Thyroid gland (tissue), 4 donors: ENCODE data around the gene SPATA31D1. TPM values are rescaled to one million over a fixed set of nuclear protein-coding genes. Genes with fewer than 3 reads are reported as not detected.

Source experiments
- DNase-seq, 2 donors: peaks; one replicate each; pipeline ENCODE4 v3.0.0-alpha.2; 2019
- H3K27ac ChIP-seq, 3 donors: fragments of 200-600 bp; sonication (generic); 1 replicate in 2 of 3; 2 replicates in 1 of 3; pipeline ENCODE4 v1.5.1; 2016 to 2019; ENCODE audit warnings: mild to moderate bottlenecking in 1 of 3, moderate library complexity in 1 of 3
- H3K27me3 ChIP-seq: fragments of 200-600 bp; sonication (generic); one replicate; pipeline ENCODE4 v1.5.1; 2019
- H3K36me3 ChIP-seq, 2 donors: fragments of 200-600 bp; sonication (generic); one replicate each; pipeline ENCODE4 v1.5.1; 2016 to 2019
- H3K4me1 ChIP-seq, 2 donors: fragments of 200-600 bp; sonication (generic); one replicate each; pipeline ENCODE4 v1.5.1; 2017 to 2019
- H3K4me3 ChIP-seq, 3 donors: fragments of 200-600 bp; sonication (generic); replicated peaks in 1 of 3; 1 replicate in 2 of 3; 2 replicates in 1 of 3; pipeline ENCODE4 v1.5.1; 2016; ENCODE audit warnings: mild to moderate bottlenecking in 1 of 3
- H3K9me3 ChIP-seq: fragments of 200-600 bp; sonication (generic); one replicate; pipeline ENCODE4 v1.5.1; 2017
- POLR2A ChIP-seq, 2 donors: fragments of 450-650 bp; IDR thresholded peaks; one replicate each; pipeline ENCODE4 v1.6.1; 2017; ENCODE audit warnings: antibody characterized with exemption in 2 of 2, mild to moderate bottlenecking in 2 of 2, moderate library complexity in 1 of 2
- WGBS, 2 donors: methylation state at CpG; one replicate each; pipeline ENCODE4 v1.1.5; 2017; 5-methylcytosine and 5-hydroxymethylcytosine counted together
- intact Hi-C: fragments of 100-400 bp; cut with DNase I; formaldehyde crosslinking; loops from one replicate; pipeline ENCODE4 v1.15.1; 2023
- total RNA-seq, 4 donors: library from RNA; depleted of rRNA; stranded (reverse); fragments of >200 nt; gene quantifications; one replicate each; pipeline ENCODE4 v1.2.3, GENCODE V29; 2016
- TF ChIP-seq, protein P1 (sequence below), 6 experiments: fragments of 200-600 bp in 3 of 6; fragments of 450-650 bp in 3 of 6; sonication (generic) in 3 of 6; IDR thresholded peaks; one replicate each; pipeline ENCODE4 v1.5.1; 2016 to 2019; ENCODE audit warnings: antibody characterized with exemption in 6 of 6, mild to moderate bottlenecking in 2 of 6, inconsistent platforms in 1 of 6, moderate library complexity in 1 of 6

The SPATA31D1 gene
- total RNA-seq, 4 donors from 2014 or later = not detected

DNA sequence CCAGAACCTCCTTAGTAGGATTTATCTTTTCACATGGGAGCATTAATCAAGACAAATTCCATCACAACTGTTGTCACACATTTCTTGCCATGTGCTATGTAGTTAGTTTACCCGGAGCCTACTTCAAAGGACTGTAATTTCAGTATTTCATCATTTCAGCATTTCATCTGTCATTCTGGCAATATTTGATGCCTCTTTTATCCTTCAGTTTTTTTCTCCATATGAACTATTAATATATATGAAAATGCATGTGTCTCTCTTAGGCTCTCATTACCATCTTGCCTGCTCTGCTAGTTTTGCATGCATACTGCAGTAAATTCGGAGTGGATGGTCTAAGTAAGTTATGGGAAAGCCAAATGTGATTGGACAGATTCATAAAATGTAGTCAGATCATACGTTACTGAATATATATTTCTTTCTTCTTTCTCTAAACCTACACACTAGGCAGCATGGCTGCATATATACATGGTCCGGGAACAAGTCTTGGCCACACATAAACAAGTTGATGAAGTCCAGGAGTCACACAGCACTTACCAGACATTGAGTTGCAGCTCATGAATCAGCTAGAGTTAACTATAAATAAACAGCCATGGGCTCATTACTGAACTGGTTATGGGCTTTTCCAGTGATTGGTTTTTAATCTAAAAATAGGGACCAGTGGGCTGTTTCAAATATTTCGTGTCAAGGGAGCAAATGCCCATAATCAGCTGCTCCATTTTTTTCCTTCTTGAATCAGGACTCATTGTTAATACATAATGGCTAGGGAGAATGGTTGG lies 46.6 kb downstream of the SPATA31D1 start:
- no peaks in the 10 kb centered on the region for H3K27me3 ChIP-seq
- intact Hi-C loops = no loop called here
- H3K9me3 ChIP-seq = no peaks in the 10 kb centered on the region
- no peaks in the 10 kb centered on the region for H3K4me1 ChIP-seq
- no peak for TF ChIP-seq POLR2A (IDR thresholded peaks at IDR 0.05)
- TF ChIP-seq, protein P1, sequence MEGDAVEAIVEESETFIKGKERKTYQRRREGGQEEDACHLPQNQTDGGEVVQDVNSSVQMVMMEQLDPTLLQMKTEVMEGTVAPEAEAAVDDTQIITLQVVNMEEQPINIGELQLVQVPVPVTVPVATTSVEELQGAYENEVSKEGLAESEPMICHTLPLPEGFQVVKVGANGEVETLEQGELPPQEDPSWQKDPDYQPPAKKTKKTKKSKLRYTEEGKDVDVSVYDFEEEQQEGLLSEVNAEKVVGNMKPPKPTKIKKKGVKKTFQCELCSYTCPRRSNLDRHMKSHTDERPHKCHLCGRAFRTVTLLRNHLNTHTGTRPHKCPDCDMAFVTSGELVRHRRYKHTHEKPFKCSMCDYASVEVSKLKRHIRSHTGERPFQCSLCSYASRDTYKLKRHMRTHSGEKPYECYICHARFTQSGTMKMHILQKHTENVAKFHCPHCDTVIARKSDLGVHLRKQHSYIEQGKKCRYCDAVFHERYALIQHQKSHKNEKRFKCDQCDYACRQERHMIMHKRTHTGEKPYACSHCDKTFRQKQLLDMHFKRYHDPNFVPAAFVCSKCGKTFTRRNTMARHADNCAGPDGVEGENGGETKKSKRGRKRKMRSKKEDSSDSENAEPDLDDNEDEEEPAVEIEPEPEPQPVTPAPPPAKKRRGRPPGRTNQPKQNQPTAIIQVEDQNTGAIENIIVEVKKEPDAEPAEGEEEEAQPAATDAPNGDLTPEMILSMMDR (IDR thresholded peaks at IDR 0.05) = no peak
- WGBS, 2 donors = 91 to 92% methylated on average over 5 of the region's 5 CpGs
- H3K27ac ChIP-seq = no peak overlapping the region
- H3K36me3 ChIP-seq = no peaks in the 10 kb centered on the region
- no peak overlapping the region for H3K4me3 ChIP-seq
- no peak for DNase-seq

DNA sequence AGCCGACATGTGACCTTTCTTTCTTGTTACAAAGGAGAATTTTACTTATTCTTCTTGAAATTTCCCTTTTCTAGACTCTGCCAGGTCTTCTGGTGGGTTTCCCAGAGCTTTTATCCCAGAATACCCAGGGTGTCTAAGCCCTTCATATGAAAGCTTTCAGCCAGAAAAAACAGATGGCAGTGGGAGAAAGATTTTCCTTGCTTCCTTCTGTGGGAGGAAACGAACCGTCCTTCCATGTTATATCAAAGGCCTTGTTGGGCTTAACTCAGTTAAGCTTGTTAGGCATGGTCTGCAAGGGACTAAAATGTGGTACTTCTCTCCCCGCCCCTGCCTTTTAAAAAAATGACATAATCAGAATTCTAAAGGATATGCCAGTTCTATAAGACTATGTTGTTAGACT lies 47.5 kb downstream of the SPATA31D1 start:
- Histone ChIP-seq H3K4me3 (no peak overlapping the region), H3K9me3 (no peaks in the 10 kb centered on the region), H3K36me3 (no peaks in the 10 kb centered on the region), H3K4me1 (no peaks in the 10 kb centered on the region), H3K27me3 (no peaks in the 10 kb centered on the region), H3K27ac (no peak overlapping the region)
- intact Hi-C loops = no loop called here
- no peak for DNase-seq
- TF ChIP-seq POLR2A (IDR thresholded peaks at IDR 0.05) = no peak
- TF ChIP-seq, protein P1 (IDR thresholded peaks at IDR 0.05) = no peak
- WGBS, 2 donors = 88 to 95% methylated on average over 4 of the region's 4 CpGs

DNA sequence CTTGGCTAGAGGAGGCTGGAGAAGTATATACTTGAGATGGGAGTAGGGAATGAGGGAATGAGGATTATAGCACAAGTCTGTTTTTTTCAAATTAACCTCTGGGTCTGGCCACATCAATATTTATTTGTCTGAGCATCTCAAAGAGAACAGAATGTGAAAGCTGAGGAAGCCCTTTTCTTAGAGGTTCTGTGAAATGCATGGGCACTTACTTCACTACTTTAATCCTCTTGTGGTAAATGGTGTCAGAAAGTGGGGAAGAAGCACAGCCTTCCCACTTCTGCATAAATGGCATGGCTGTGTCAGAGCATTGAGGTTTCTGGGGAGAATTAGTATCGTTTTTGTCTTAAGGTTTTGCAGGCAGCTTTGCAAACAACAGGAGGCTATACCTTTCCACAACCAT lies 48.6 kb downstream of the SPATA31D1 start:
- 71% methylated on average over 1 of the region's 1 CpG for WGBS, 2 donors
- no peak overlapping the region for H3K27ac ChIP-seq
- H3K36me3 ChIP-seq = no peaks in the 10 kb centered on the region
- H3K9me3 ChIP-seq = no peaks in the 10 kb centered on the region
- H3K4me1 ChIP-seq = no peaks in the 10 kb centered on the region
- no peaks in the 10 kb centered on the region for H3K27me3 ChIP-seq
- intact Hi-C loops = no loop called here
- DNase-seq = no peak
- TF ChIP-seq POLR2A (IDR thresholded peaks at IDR 0.05) = no peak
- TF ChIP-seq, protein P1 (IDR thresholded peaks at IDR 0.05) = no peak
- H3K4me3 ChIP-seq = no peak overlapping the region

DNA sequence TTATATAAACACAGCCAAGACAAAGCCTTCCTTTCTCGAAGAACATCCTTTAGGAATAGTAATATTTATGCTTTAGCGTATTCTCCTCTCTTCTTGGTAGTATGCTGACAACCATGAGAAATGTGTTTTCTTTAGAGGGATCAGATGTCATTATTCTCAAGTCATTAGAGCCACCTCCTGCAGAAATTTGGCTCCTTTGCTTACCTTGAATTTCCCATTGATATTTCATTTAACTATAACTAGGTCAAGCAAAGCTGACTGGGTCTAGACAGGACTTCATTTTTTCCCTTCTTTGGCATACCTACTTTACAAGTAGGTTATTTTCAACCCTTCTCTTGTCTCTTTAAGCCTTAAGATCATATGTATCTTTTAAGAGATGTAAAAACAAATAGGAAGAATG lies 50.3 kb downstream of the SPATA31D1 start:
- intact Hi-C loops = no loop called here
- no peak for DNase-seq
- H3K36me3 ChIP-seq = no peaks in the 10 kb centered on the region
- 85 to 92% methylated on average over 2 of the region's 2 CpGs for whole genome bisulfite sequencing, 2 donors
- H3K4me1 ChIP-seq = no peaks in the 10 kb centered on the region
- H3K27ac ChIP-seq = no peak overlapping the region
- TF ChIP-seq, protein P1 (IDR thresholded peaks at IDR 0.05) = no peak
- no peak for TF ChIP-seq POLR2A (IDR thresholded peaks at IDR 0.05)
- H3K27me3 ChIP-seq = no peaks in the 10 kb centered on the region
- no peaks in the 10 kb centered on the region for H3K9me3 ChIP-seq
- H3K4me3 ChIP-seq = no peak overlapping the region

Other genes starting within 250 kb of the SPATA31D1 start
- not detected for gene SPATA31D4, start 60.3 kb upstream of the SPATA31D1 start, total RNA-seq
- not detected for gene SPATA31D3, start 45.3 kb upstream of the SPATA31D1 start, total RNA-seq